ENCODE measurements around the gene POLR2A.

POLR2A gene

GRCh38 chr17:7459961-7460545 is 24.1 kb upstream of the POLR2A start:
- H3K27ac ChIP-seq (ENCODE audit: low read length): no peak overlapping the region
- H3K4me3 ChIP-seq (ENCODE audit: low read depth in 1 of 2, low read length in 2 of 2): no peak overlapping the region

DNA sequence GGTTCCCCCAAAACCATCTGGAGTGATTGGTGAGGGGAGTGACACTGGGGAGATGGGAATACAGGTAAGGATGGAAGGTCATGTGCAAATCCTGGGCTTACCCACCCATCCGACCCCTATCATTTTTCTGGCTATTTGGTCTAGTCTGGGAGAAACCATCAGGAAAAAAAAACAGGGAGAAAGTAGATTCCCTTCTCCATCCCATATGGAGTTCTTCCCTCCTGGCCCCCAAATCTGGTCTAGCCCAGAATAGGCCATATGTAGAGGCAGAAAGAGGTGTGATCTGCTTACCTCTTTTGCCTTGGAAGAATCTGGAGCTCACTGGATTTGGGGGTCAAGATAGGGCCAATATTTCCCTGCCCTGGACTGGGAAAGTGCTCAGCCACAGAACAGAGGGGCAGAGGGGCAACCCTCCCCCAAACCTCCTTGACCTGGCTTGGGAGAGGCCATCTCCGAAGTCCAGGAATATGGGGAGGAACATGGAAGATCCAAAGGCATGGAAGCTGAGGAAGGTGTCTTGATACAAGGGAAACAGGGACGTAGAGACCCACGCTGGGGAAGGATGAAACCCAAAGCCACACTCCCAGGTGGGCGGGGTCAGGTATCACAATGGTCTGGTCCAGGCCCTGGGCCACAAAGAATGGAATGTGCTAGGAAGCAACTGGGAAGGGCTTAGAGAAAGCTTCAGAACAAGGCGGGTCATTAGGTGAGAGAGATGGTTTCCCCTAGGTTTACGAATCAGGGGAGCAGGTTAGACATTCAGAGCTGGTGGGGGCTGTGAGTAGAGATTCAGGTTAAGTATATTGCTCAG is 23.1 kb upstream of the POLR2A start:
- DNase-seq (no peak), ATAC-seq (ENCODE audit: insufficient read depth, low read depth) (no peak)
- Histone ChIP-seq H3K36me3 (ENCODE audit: insufficient read depth, low read length) (peaks cover 41% of the 10 kb centered on the region), H3K9me3 (ENCODE audit: insufficient read depth, low read length, severe bottlenecking) (no peaks in the 10 kb centered on the region), H3K4me3 (ENCODE audit: low read depth in 1 of 2, low read length in 2 of 2) (no peak overlapping the region), H2AFZ (ENCODE audit: low read depth, low read length) (no peak overlapping the region), H3K9ac (ENCODE audit: low read depth, low read length) (no peak overlapping the region), H3K27me3 (ENCODE audit: insufficient read depth, low read length, poor library complexity) (no peaks in the 10 kb centered on the region), H3K4me1 (ENCODE audit: insufficient read depth, low read length) (peaks cover 8% of the 10 kb centered on the region), H4K20me1 (ENCODE audit: insufficient read depth, low read length) (no peaks in the 10 kb centered on the region; the same call in 1 of the 2 replicates), H3K27ac (ENCODE audit: low read length) (no peak overlapping the region), H3K4me2 (ENCODE audit: insufficient read depth, low read length) (no peak overlapping the region), H3K79me2 (ENCODE audit: insufficient read depth, low read length) (no peaks in the 10 kb centered on the region; the same call in 1 of the 2 replicates)
- TF ChIP-seq EZH2 (IDR thresholded peaks at IDR 0.05; ENCODE audit: borderline replicate concordance, low read depth, low read length, severe bottlenecking): no peak
- TF ChIP-seq, protein P1, sequence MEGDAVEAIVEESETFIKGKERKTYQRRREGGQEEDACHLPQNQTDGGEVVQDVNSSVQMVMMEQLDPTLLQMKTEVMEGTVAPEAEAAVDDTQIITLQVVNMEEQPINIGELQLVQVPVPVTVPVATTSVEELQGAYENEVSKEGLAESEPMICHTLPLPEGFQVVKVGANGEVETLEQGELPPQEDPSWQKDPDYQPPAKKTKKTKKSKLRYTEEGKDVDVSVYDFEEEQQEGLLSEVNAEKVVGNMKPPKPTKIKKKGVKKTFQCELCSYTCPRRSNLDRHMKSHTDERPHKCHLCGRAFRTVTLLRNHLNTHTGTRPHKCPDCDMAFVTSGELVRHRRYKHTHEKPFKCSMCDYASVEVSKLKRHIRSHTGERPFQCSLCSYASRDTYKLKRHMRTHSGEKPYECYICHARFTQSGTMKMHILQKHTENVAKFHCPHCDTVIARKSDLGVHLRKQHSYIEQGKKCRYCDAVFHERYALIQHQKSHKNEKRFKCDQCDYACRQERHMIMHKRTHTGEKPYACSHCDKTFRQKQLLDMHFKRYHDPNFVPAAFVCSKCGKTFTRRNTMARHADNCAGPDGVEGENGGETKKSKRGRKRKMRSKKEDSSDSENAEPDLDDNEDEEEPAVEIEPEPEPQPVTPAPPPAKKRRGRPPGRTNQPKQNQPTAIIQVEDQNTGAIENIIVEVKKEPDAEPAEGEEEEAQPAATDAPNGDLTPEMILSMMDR (IDR thresholded peaks at IDR 0.05; ENCODE audit: borderline replicate concordance, extremely low read depth, low read length, poor library complexity, severe bottlenecking): no peak

More at GRCh38 chr17:7459961-7460545, 24.1 kb upstream of the POLR2A start:
- no peak for DNase-seq
- Histone ChIP-seq H4K20me1 (ENCODE audit: insufficient read depth, low read length) (no peaks in the 10 kb centered on the region; the same call in 1 of the 2 replicates), H3K4me1 (ENCODE audit: insufficient read depth, low read length) (peaks cover 10% of the 10 kb centered on the region), H3K4me2 (ENCODE audit: insufficient read depth, low read length) (no peak overlapping the region), H3K79me2 (ENCODE audit: insufficient read depth, low read length) (peaks cover 3% of the 10 kb centered on the region; the same call in 1 of the 2 replicates), H3K9ac (ENCODE audit: low read depth, low read length) (no peak overlapping the region), H3K36me3 (ENCODE audit: insufficient read depth, low read length) (peaks cover 34% of the 10 kb centered on the region), H2AFZ (ENCODE audit: low read depth, low read length) (no peak overlapping the region), H3K9me3 (ENCODE audit: insufficient read depth, low read length, severe bottlenecking) (no peaks in the 10 kb centered on the region), H3K27me3 (ENCODE audit: insufficient read depth, low read length, poor library complexity) (no peaks in the 10 kb centered on the region)
- TF ChIP-seq, protein P1 (IDR thresholded peaks at IDR 0.05; ENCODE audit: borderline replicate concordance, extremely low read depth, low read length, poor library complexity, severe bottlenecking): no peak
- no peak for TF ChIP-seq EZH2 (IDR thresholded peaks at IDR 0.05; ENCODE audit: borderline replicate concordance, low read depth, low read length, severe bottlenecking)
- ATAC-seq (ENCODE audit: insufficient read depth, low read depth): no peak

DNA sequence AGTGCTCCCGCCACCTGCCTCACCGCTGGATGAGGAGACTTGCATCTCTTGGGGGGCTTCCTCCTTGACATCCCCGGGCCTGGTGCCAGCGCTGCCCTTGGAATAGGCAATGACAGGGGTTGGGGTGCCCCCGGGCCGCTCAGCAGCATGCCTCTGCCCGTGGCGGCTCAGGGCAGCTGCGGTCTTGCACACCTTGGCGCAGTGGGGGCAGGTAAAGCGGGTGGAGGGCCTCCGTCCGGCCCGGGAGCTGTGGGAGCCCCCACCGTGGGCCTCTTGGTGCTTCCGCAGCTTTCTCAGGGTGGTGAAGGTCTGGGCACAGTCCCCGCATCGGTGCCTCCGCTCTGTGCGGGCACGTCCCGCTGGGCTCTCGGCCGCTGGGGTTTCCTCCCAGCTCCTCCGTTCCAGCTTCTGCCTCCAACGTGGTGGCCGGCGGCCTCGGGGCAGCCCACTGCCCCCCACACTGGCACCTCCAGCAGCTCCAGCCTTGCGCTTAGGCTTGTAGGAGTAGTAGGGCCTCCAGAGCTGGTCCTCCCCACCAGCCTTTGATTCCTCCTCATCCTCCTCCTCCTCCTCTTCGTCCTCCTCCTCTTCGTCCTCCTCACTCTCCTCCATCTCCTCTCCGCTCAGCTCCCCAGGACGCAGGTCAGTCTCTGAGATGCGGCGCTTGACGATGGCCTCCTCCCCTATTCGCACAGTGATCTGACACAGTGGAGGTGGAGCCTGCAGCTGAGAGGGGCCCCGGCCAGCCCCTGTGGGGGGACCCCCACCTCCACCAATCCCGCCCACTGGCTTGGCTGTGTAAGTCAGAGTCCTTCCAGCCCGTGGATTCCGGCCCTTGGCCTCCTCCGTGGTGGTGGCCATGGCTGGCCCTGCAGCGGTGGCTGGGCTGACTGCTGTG is 21.4 kb upstream of the POLR2A start:
- Histone ChIP-seq H3K4me1 (ENCODE audit: insufficient read depth, low read length) (no peaks in the 10 kb centered on the region), H3K9me3 (ENCODE audit: insufficient read depth, low read length, severe bottlenecking) (no peaks in the 10 kb centered on the region), H3K4me3 (ENCODE audit: low read depth in 1 of 2, low read length in 2 of 2) (no peak overlapping the region), H3K27ac (ENCODE audit: low read length) (no peak overlapping the region), H2AFZ (ENCODE audit: low read depth, low read length) (no peak overlapping the region), H3K36me3 (ENCODE audit: insufficient read depth, low read length) (peaks cover 53% of the 10 kb centered on the region), H3K27me3 (ENCODE audit: insufficient read depth, low read length, poor library complexity) (no peaks in the 10 kb centered on the region), H3K9ac (ENCODE audit: low read depth, low read length) (no peak overlapping the region), H4K20me1 (ENCODE audit: insufficient read depth, low read length) (peaks cover 3% of the 10 kb centered on the region; the same call in 1 of the 2 replicates), H3K79me2 (ENCODE audit: insufficient read depth, low read length) (0 out of 2 replicates have a peak, but pooled peaks cover under 1% of the 10 kb centered on the region), H3K4me2 (ENCODE audit: insufficient read depth, low read length) (no peak overlapping the region)
- TF ChIP-seq, protein P1 (IDR thresholded peaks at IDR 0.05; ENCODE audit: borderline replicate concordance, extremely low read depth, low read length, poor library complexity, severe bottlenecking): no peak
- no peak for TF ChIP-seq EZH2 (IDR thresholded peaks at IDR 0.05; ENCODE audit: borderline replicate concordance, low read depth, low read length, severe bottlenecking)
- DNase-seq: no peak
- ATAC-seq (ENCODE audit: insufficient read depth, low read depth): no peak
